Activated CD4-positive, alpha-beta T cell treated with anti-CD3 and anti-CD28 coated beads for 36 hours (primary cell): ENCODE measurements around the gene MPP4. TPM values are rescaled to one million over a fixed set of nuclear protein-coding genes. Genes with fewer than 3 reads are reported as not detected.
"Not testable (repeated sequence)": the region's sequence is repeated elsewhere in the genome, so short reads cannot be mapped to it uniquely, and the experiment has no call there.

Experiments
- ATAC-seq: fragments of 200-7000 bp; cut with Tn5 transposase; one replicate; pipeline ENCODE4 v1.10.0; 2021; ENCODE audit warnings: mild to moderate bottlenecking, moderate library complexity
- CTCF ChIA-PET: fragments of 350-600 bp; sonication (Branson Sonifier 250); formaldehyde crosslinking; loops from one replicate; lab custom pipeline; 2021; ENCODE audit warnings: antibody characterized with exemption; lab: Charles Lee
- POLR2A ChIA-PET: fragments of 350-600 bp; sonication (Branson Sonifier 250); formaldehyde crosslinking; loops from one replicate; lab custom pipeline; 2021; ENCODE audit warnings: antibody characterized with exemption, inconsistent platforms; lab: Charles Lee
- DNase-seq: peaks from one replicate; pipeline ENCODE4 v3.0.0-alpha.2; 2020
- H3K27ac Mint-ChIP-seq: one replicate; pipeline ENCODE4 v1.8.0; 2021; ENCODE audit warnings: mixed read lengths
- H3K27me3 Mint-ChIP-seq: one replicate; pipeline ENCODE4 v1.8.0; 2021; ENCODE audit warnings: mixed read lengths
- H3K36me3 Mint-ChIP-seq: one replicate; pipeline ENCODE4 v1.8.0; 2021; ENCODE audit warnings: low read depth, mixed read lengths
- H3K4me1 Mint-ChIP-seq: one replicate; pipeline ENCODE4 v1.8.0; 2021; ENCODE audit warnings: mixed read lengths
- H3K4me3 Mint-ChIP-seq: one replicate; pipeline ENCODE4 v1.8.0; 2021; ENCODE audit warnings: mild to moderate bottlenecking, moderate library complexity, mixed read lengths
- H3K9me3 Mint-ChIP-seq: one replicate; pipeline ENCODE4 v1.8.0; 2021; ENCODE audit warnings: low read depth, mixed read lengths
- intact Hi-C, 2 experiments: fragments of 100-400 bp; cut with DNase I in 1 of 2; cut with micrococcal nuclease in 1 of 2; formaldehyde crosslinking; loops; one replicate each; pipeline versions ENCODE4 v1.14.2 to v1.15.1; 2022 to 2024; cut with DNase I, micrococcal nuclease
- total RNA-seq, 2 experiments: library from RNA; stranded (reverse); gene quantifications; one replicate each; pipeline ENCODE4 v1.2.3, GENCODE V29; 2021

Gene MPP4
- total RNA-seq, 2 experiments from 2014 or later = not detected

- H3K36me3 Mint-ChIP-seq, H3K4me3 Mint-ChIP-seq, H3K27ac Mint-ChIP-seq, H3K27me3 Mint-ChIP-seq, DNase-seq, POLR2A ChIA-PET, CTCF ChIA-PET, intact Hi-C loops, H3K4me1 Mint-ChIP-seq, ATAC-seq, H3K9me3 Mint-ChIP-seq: not testable (repeated sequence)
Observed at GRCh38 chr2:201671205-201671604, 27.2 kb downstream of the MPP4 start.

- Mint-ChIP-seq H3K4me1 (no peaks in the 10 kb centered on the region), H3K27me3 (no peaks in the 10 kb centered on the region), H3K36me3 (no peaks in the 10 kb centered on the region), H3K9me3 (no peaks in the 10 kb centered on the region), H3K27ac (no peak overlapping the region), H3K4me3 (no peak overlapping the region)
- ATAC-seq = no peak
- POLR2A ChIA-PET = no interaction called here
- intact Hi-C loops = no loop called here
- no peak for DNase-seq
- CTCF ChIA-PET = no interaction called here
Observed at GRCh38 chr2:201669865-201670264, 28.6 kb downstream of the MPP4 start.

- ChIA-PET POLR2A (no interaction called here), CTCF (no interaction called here)
- Mint-ChIP-seq H3K27me3 (no peaks in the 10 kb centered on the region), H3K36me3 (no peaks in the 10 kb centered on the region), H3K9me3 (no peaks in the 10 kb centered on the region), H3K27ac (no peak overlapping the region), H3K4me3 (no peak overlapping the region), H3K4me1 (no peaks in the 10 kb centered on the region)
- DNase-seq (no peak), ATAC-seq (no peak)
- intact Hi-C loops = no loop called here
Observed at GRCh38 chr2:201668402-201668910, 30.0 kb downstream of the MPP4 start.

DNA sequence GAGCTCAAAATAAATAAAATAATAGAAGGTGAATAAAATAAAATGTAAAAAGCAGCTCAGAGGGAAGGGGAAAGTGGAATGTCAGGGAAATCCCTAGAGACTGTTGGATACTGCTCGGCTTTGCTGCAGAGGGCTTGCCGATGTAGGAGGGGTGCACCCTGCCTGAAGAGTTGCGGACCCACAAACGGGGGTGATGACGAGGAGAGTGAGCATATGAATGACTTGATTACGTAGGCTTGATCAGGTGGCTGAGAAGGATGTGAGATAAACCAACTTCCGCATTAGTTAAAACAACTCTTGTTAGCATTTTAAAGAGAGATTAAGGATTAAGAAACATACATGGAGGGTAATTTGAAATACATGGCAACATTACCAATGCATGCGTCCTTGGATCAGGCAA, 34.1 kb downstream of the MPP4 start:
- ATAC-seq (no peak), DNase-seq (no peak)
- ChIA-PET CTCF (no interaction called here), POLR2A (no interaction called here)
- Mint-ChIP-seq H3K27ac (no peak overlapping the region), H3K27me3 (no peaks in the 10 kb centered on the region), H3K4me3 (no peak overlapping the region), H3K36me3 (no peaks in the 10 kb centered on the region), H3K4me1 (no peaks in the 10 kb centered on the region), H3K9me3 (no peaks in the 10 kb centered on the region)
- intact Hi-C loops = no loop called here

DNA sequence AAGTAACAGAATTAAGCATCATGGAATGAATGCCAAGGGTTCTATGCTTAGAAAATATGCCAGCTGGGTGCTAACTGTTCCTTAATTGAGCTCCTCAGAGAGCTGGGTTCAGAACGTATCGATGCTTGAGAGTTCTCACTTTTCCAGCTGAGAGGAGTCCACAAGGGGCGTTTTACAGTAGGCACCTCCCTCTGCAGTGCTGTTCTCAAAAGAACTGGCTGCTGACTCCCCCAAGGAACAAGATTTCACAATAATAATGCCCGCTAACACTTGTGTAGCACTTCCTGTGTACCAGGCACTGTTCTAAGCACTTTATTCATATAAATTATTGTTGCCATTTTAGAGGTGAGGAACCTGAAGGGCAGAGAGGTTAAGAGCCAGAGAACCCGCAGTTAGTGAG, 37.1 kb downstream of the MPP4 start:
- DNase-seq = no peak
- ChIA-PET CTCF (interaction anchor here (1.0 kb wide), 1 partner anchor 21 kb away, joined by 3 read pairs; no protein-coding TSS in a partner anchor), POLR2A (no interaction called here)
- H3K9me3 Mint-ChIP-seq = no peaks in the 10 kb centered on the region
- intact Hi-C loops = no loop called here
- no peak for ATAC-seq
- H3K27me3 Mint-ChIP-seq = no peaks in the 10 kb centered on the region
- no peaks in the 10 kb centered on the region for H3K4me1 Mint-ChIP-seq
- H3K36me3 Mint-ChIP-seq = no peaks in the 10 kb centered on the region
- no peak overlapping the region for H3K27ac Mint-ChIP-seq
- H3K4me3 Mint-ChIP-seq = no peak overlapping the region

DNA sequence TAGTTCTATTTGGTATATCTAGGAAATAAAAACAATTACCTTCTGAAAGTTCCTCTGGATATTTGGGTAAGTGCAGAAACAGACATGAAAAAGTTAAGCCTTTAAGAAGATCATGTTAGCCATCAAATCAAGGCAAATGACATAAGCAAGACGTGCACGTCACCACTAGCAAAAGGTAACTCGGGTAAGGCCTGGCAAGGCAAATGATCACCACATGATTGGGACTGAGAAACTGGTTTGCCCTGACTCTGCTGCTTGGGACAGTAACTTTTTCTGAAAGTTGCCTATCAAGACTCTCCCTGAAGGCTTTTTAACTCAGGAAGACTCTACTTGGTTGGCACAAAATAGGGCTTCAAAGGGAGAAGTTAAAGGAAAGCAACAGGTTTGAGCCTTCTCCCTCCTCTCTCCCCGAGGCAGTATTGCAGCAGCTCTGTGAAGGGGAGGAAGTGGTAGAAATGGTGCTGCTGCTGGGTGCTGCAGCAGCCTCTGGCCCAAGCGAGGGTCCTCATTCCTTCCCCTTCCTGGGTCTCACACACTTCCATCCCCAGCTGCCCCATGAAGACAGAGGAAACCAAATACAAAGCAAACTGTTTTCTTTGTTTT, 38.0 kb downstream of the MPP4 start:
- intact Hi-C loops = no loop called here
- CTCF ChIA-PET = no interaction called here
- ATAC-seq (no peak), DNase-seq (no peak)
- POLR2A ChIA-PET = no interaction called here
- Mint-ChIP-seq H3K27ac (no peak overlapping the region), H3K4me3 (no peak overlapping the region), H3K4me1 (no peaks in the 10 kb centered on the region), H3K36me3 (no peaks in the 10 kb centered on the region), H3K9me3 (no peaks in the 10 kb centered on the region), H3K27me3 (no peaks in the 10 kb centered on the region)

DNA sequence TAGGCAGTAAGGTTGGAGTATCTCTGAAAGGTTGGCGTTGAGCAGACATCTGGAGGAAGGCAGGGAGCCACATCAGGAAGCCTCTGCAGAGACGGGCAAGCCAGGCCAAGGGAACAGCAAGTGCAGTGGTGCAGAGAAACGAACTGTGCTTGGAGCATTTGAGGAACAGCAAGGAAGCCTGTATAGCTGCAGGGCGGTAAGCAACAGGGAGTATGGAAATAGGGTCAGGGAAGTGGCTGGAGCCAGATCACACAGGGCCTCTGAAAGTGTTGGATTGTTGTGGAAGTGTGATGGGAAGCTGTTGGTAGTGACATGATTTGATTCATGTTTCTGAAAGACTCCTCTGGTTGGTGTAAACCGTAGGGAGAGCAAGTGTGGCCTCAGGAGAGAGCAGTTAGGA, 41.7 kb downstream of the MPP4 start:
- H3K36me3 Mint-ChIP-seq = no peaks in the 10 kb centered on the region
- ATAC-seq (no peak), DNase-seq (no peak)
- H3K4me1 Mint-ChIP-seq = peaks cover 3% of the 10 kb centered on the region
- H3K9me3 Mint-ChIP-seq = no peaks in the 10 kb centered on the region
- H3K27ac Mint-ChIP-seq = no peak overlapping the region
- peaks cover 5% of the 10 kb centered on the region for H3K27me3 Mint-ChIP-seq
- no peak overlapping the region for H3K4me3 Mint-ChIP-seq
- ChIA-PET POLR2A (no interaction called here), CTCF (interaction anchor here (0.7 kb wide), 1 partner anchor 201 kb away, joined by 3 read pairs; no protein-coding TSS in a partner anchor)
- intact Hi-C loops = no loop called here

DNA sequence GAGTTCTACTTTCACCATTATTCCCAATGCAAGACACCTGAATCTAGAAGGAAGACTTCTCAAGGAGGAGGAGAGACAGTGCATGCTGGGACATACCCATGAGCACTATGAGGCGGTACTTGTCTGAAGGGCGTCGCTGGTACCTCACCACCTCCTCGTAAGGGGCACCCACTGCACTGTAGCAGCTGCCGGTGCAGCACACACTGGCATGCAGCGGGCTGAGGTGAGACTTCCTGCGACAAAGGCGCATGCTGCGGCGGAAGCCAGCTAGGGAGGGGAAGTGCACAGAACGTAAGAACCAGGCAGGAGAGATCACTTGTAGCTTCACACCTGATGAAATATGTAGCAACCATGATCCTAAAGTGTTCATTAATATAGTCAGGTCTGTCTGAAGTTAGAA, 42.3 kb downstream of the MPP4 start:
- no peaks in the 10 kb centered on the region for H3K36me3 Mint-ChIP-seq
- POLR2A ChIA-PET = no interaction called here
- CTCF ChIA-PET = no interaction called here
- H3K4me3 Mint-ChIP-seq = no peak overlapping the region
- ATAC-seq = no peak
- peaks cover 5% of the 10 kb centered on the region for H3K27me3 Mint-ChIP-seq
- intact Hi-C loops = no loop called here
- H3K4me1 Mint-ChIP-seq = peaks cover 3% of the 10 kb centered on the region
- no peak overlapping the region for H3K27ac Mint-ChIP-seq
- DNase-seq = no peak
- H3K9me3 Mint-ChIP-seq = no peaks in the 10 kb centered on the region

- DNase-seq = no peak
- H3K4me1 Mint-ChIP-seq = peaks cover 3% of the 10 kb centered on the region
- ChIA-PET POLR2A (no interaction called here), CTCF (no interaction called here)
- no peak overlapping the region for H3K4me3 Mint-ChIP-seq
- H3K9me3 Mint-ChIP-seq = no peaks in the 10 kb centered on the region
- peaks cover 5% of the 10 kb centered on the region for H3K27me3 Mint-ChIP-seq
- ATAC-seq = no peak
- intact Hi-C loops = no loop called here
- no peak overlapping the region for H3K27ac Mint-ChIP-seq
- no peaks in the 10 kb centered on the region for H3K36me3 Mint-ChIP-seq
Observed at GRCh38 chr2:201654616-201655384, 43.6 kb downstream of the MPP4 start.

DNA sequence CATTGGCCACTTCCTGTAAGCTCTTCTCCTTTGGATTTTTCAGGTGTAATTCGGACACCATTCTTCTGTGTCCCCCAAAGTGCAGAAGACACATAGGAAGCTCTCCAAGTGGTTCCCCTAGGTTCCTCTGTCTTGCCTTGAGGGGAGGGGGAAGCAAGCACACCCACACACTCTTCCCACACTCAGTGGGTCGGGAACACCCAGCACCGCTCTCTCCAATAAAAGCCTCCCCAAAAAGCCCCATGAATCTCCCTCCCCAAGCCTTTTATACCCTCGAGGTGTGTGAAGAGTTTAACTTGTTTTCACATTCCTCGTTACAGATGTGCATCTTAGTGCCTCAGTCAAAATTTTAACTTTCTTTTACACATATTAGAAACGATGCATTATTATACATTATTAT, 45.2 kb downstream of the MPP4 start:
- DNase-seq (no peak), ATAC-seq (no peak)
- CTCF ChIA-PET = interaction anchor here (0.8 kb wide), 1 partner anchor 9 kb away, joined by 3 read pairs; no protein-coding TSS in a partner anchor
- Mint-ChIP-seq H3K4me3 (no peak overlapping the region), H3K27me3 (peaks cover 8% of the 10 kb centered on the region), H3K27ac (no peak overlapping the region), H3K4me1 (peaks cover 3% of the 10 kb centered on the region), H3K9me3 (no peaks in the 10 kb centered on the region), H3K36me3 (no peaks in the 10 kb centered on the region)
- POLR2A ChIA-PET = no interaction called here
- intact Hi-C loops = no loop called here

DNA sequence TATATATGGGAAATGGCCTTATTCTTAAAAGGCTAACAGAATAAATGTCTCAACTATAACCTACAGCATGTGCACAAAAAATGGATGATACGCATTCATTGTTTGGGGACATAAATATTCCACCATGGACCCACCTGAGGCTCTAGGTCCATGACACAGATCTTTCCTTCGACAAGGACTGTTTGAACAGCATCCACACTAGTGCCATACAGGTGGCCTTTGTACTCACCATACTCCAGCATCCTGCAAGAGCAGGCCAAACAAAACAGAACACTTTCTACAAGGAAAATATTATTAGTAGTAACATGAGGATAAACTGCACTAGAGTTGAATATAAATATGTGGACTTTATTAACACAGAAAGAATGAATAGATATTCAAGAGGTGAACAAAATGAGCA, 49.0 kb downstream of the MPP4 start:
- Mint-ChIP-seq H3K9me3 (no peaks in the 10 kb centered on the region), H3K27me3 (peaks cover 8% of the 10 kb centered on the region), H3K4me1 (peaks cover 3% of the 10 kb centered on the region), H3K27ac (no peak overlapping the region), H3K36me3 (no peaks in the 10 kb centered on the region), H3K4me3 (no peak overlapping the region)
- CTCF ChIA-PET = no interaction called here
- DNase-seq = no peak
- intact Hi-C loops = loop anchor here (10.0 kb wide), 2 partner anchors 415 to 615 kb away; partner anchors contain the start of gene NOP58 (in 1 of the 2)
- POLR2A ChIA-PET = no interaction called here
- no peak for ATAC-seq

DNA sequence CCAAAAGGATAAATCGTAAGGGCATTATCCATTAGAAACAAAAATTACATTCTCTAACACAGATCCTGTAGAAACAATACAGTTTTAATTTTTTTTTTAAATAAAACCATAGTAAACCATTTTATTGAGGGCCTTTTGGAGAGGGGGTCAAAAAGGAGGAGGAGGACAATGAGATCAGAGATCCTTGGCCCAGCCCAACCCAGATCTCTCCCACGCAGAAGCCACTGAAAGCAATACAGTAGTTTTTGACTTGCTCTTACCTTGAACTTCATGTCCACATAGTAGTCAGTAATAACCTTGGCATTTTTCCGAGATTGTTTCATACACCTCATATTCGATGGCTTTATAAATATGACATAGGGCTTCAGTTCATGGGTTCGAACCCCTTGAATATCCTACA, 51.0 kb downstream of the MPP4 start:
- no peak for ATAC-seq
- ChIA-PET POLR2A (no interaction called here), CTCF (interaction anchor here (1.3 kb wide), 1 partner anchor 23 kb away, joined by 4 read pairs; no protein-coding TSS in a partner anchor)
- Mint-ChIP-seq H3K27ac (no peak overlapping the region), H3K27me3 (peaks cover 4% of the 10 kb centered on the region), H3K36me3 (no peaks in the 10 kb centered on the region), H3K4me1 (peaks cover 7% of the 10 kb centered on the region), H3K4me3 (no peak overlapping the region), H3K9me3 (no peaks in the 10 kb centered on the region)
- DNase-seq = no peak
- intact Hi-C loops = loop anchor here (10.0 kb wide), 2 partner anchors 413 to 617 kb away; partner anchors contain the start of gene NOP58 (in 1 of the 2)
